GM12864 (cell line): Measurements from ENCODE around the gene IFNLR1.

Source experiments
- DNase-seq: peaks from one replicate; pipeline ENCODE4 v3.0.0-alpha.2; 2011; ENCODE audit warnings: low read depth
- H3K4me3 ChIP-seq: 2 replicates; pipeline ENCODE4 v1.5.1; 2011; ENCODE audit warnings: mild to moderate bottlenecking, low read depth, low read length, control low read depth
- TF ChIP-seq, protein P1 (sequence below): IDR thresholded peaks from 2 replicates; pipeline ENCODE4 v1.5.1; 2011; ENCODE audit warnings: low read depth, mild to moderate bottlenecking, moderate library complexity, low read length, control low read depth, inconsistent platforms; ENCODE audit errors: missing control alignments

Gene IFNLR1

DNA sequence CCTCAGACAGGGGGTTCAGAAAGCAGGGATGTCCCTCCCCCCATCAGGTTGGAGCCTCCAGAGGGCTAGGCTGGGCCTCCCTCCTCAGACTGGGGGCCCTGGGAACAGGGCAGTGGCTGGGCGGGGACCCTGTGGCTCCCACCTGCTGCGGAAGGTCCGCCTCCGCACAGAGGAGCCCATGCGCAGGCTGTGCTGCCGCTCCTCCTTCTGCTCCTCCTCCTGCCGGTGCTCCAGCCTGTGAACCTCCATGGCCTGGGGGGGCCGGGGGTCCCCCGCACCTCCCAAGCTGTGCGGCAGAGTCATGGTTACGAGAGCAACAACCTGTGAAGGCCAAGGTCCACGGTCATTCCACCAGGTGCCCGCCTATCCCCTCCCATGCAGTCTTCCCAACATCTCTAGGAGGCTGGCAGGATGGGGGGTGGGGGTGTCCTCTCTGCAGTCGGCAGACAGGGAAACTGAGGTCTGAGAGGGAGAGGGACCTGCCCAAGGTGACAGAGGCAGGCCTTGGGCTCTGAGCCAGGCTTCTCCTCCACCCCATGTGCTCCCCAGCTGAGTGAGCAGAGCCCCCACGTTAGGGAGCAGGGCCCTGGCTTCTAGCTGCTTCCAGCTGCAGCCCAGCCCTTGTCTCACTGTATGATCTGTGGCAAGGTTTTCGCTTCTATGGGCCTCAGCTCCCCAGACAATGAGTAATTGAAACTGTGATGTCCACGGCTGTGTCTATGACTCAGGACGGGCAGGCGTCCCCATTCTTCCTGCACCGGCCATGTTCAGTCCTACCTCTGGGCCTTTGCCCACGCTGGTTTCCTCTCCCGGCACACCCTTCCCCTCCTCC is 78.5 kb downstream of the IFNLR1 start:
- TF ChIP-seq, protein P1, sequence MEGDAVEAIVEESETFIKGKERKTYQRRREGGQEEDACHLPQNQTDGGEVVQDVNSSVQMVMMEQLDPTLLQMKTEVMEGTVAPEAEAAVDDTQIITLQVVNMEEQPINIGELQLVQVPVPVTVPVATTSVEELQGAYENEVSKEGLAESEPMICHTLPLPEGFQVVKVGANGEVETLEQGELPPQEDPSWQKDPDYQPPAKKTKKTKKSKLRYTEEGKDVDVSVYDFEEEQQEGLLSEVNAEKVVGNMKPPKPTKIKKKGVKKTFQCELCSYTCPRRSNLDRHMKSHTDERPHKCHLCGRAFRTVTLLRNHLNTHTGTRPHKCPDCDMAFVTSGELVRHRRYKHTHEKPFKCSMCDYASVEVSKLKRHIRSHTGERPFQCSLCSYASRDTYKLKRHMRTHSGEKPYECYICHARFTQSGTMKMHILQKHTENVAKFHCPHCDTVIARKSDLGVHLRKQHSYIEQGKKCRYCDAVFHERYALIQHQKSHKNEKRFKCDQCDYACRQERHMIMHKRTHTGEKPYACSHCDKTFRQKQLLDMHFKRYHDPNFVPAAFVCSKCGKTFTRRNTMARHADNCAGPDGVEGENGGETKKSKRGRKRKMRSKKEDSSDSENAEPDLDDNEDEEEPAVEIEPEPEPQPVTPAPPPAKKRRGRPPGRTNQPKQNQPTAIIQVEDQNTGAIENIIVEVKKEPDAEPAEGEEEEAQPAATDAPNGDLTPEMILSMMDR = no peak
- no peak overlapping the region for H3K4me3 ChIP-seq
- no peak for DNase-seq

DNA sequence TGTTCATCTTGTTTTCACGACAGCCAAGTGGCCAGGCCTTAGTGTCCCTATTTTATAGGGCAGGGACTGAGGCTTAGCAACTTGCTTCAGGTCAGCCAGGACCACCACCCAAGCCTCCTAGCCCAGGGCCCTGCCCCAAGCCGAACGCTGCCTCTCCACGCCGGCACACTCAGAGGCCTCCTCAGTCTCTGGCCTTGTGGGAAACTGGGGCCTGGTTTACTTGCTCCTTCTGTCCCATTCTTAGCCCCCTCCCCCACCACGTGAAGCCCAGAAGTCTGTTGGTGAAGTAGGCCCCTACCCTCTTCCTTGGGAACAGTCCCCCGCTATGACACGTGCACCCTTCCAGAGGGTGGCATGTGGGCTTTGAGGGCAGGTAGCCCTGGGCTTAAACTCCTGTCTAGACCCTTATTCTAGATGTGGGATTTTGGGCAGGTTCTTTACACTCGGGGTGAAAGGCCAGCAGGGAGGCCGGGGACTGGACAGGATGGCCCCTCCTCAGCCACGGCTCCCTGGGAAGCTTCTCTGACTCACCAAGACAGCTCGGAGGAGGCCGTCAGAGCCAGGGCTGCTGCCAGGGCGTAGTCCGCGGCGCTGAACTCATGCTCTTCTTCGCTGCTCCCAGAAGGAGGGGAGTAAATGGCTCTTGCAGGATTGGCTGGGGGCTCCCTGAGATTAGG is 79.5 kb downstream of the IFNLR1 start:
- no peak for DNase-seq
- H3K4me3 ChIP-seq = no peak overlapping the region
- TF ChIP-seq, protein P1 = no peak

DNA sequence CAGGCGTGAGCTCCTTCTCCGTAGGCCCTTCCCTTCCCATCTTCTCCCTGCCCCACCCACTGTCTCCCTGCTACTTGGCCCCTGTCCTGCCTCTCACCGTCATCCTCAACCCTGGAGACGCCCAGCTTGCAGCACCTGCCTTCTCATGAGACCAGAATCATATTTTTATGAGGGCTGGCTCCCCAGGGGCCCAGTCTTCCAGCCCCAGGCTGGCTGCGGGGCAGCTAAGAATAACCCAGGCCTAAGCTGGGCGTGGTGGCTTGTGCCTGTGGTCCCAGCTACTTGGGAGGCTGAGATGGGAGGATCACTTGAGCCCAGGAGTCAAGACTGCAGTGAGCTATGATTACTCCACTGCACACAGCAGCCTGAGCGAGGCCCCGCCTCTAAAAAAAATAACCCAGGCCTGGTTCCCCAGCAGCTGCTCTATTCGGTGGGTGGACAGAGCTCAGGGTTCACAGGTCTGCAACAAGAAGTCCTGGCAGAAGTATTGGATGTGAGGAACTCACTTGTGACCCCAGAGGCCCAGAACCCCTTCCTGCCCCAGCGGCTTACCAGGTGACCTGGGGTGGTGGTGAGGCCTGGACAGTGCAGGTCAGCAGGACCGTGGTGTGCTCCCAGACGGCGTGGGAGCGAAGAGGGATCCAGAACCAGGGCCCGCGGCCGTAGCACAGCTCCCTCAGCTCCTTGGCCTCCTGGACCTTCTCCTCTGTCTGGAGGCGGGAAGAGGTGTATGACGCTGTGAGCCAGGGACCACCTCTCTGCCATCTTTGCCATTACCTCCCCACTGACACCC is 81.5 kb downstream of the IFNLR1 start:
- H3K4me3 ChIP-seq = no peak overlapping the region
- no peak for DNase-seq
- TF ChIP-seq, protein P1 = no peak

DNA sequence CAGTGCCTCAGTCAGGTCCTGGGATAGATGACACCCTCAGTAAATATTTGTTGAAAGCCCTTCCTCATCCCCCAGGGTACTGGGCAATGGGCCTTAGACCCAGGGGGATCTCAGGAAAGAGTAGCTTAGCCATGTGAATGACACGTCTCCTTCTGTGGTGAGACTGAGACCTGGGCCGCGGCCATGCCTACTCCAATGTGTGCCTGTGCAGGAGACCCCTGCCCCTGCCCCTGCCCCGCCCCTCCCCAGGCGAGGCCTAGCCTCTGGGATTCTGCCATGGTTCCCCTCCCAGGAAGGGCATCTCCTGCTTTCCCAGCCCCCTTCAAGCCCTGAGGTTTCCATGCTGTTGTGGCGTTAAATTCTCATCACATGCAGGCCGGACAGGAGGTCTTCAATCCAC is 82.2 kb downstream of the IFNLR1 start:
- TF ChIP-seq, protein P1 = no peak
- no peak for DNase-seq
- no peak overlapping the region for H3K4me3 ChIP-seq
